ENCODE measurements around the gene DLGAP4. TPM values are rescaled to one million over a fixed set of nuclear protein-coding genes. Genes with fewer than 3 reads are reported as not detected.

The DLGAP4 gene, protein sequence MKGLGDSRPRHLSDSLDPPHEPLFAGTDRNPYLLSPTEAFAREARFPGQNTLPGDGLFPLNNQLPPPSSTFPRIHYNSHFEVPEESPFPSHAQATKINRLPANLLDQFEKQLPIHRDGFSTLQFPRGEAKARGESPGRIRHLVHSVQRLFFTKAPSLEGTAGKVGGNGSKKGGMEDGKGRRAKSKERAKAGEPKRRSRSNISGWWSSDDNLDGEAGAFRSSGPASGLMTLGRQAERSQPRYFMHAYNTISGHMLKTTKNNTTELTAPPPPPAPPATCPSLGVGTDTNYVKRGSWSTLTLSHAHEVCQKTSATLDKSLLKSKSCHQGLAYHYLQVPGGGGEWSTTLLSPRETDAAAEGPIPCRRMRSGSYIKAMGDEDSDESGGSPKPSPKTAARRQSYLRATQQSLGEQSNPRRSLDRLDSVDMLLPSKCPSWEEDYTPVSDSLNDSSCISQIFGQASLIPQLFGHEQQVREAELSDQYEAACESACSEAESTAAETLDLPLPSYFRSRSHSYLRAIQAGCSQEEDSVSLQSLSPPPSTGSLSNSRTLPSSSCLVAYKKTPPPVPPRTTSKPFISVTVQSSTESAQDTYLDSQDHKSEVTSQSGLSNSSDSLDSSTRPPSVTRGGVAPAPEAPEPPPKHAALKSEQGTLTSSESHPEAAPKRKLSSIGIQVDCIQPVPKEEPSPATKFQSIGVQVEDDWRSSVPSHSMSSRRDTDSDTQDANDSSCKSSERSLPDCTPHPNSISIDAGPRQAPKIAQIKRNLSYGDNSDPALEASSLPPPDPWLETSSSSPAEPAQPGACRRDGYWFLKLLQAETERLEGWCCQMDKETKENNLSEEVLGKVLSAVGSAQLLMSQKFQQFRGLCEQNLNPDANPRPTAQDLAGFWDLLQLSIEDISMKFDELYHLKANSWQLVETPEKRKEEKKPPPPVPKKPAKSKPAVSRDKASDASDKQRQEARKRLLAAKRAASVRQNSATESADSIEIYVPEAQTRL
- total RNA-seq: 10 to 100 TPM; 43.3 to 70.7 TPM

DNA sequence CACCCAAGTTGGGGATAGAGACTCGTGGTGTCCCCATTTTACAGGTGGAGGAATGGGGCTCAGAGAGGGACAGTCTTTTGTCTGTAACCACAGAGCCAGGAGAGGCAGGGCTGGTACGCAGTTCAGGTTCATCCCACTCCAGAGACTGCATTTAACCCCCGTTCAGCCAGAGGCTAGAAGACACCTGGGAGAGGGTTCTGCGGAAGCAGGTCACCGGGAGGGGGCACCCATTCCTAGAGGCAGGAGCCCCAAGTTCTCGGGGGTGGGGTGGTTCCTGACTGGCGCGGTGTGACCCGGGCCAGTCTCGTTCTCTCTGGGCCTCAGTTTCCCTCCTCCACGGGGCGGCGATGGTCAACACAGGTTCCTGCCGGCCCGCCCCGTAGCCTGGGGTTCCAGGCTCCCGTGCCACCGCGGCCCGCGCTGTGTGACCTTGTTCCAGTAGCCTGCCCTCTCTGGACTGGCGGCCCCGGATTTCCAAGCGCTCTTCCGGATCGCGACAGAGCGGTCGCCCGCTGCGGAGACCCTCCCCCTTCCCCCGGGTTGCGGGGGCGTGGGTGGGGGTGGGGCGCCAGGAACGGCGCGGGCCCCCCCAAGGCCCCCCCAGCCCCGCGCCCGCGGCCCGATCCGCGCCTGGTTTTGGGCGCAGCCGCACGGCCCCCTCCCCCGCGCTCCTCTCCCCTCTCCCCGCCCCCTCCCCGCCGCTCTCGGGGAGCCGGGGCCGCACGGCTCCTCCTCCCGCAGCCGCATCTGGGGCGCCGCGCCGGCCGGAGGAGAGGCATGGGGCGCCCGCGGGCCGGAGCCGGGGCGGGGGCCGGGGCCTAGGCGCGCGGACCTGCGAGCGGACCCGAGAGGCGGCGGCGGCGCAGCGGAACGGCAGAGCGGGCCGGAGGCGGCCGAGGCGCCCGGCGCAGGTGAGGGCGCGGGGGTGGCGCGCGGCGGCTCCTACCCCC, at the start of gene DLGAP4:
Gene DLGAP4, plus strand, starts transcription at position 738 of the 950 bp plus-strand sequence. CDS start 125,379 bp downstream, outside the sequence.
- peaks cover 0 to 3% of the 10 kb centered on the region in 2 donors for H3K4me1 Mint-ChIP-seq (ENCODE audit: low read depth in 2 of 2)
- DNase-seq (ENCODE audit: low spot score) (no peak), ATAC-seq (no peak)
- peak within 1 kb of the TSS; percentile 4 for H3K4me3 Mint-ChIP-seq
- no peak within 1 kb of the TSS for H3K27ac Mint-ChIP-seq
- peaks cover 49 to 57% of the 10 kb centered on the region in 2 donors for H3K27me3 Mint-ChIP-seq
- H3K9me3 Mint-ChIP-seq: no peaks in the 10 kb centered on the region
- H3K36me3 Mint-ChIP-seq: no peaks in the 10 kb centered on the region

DNA sequence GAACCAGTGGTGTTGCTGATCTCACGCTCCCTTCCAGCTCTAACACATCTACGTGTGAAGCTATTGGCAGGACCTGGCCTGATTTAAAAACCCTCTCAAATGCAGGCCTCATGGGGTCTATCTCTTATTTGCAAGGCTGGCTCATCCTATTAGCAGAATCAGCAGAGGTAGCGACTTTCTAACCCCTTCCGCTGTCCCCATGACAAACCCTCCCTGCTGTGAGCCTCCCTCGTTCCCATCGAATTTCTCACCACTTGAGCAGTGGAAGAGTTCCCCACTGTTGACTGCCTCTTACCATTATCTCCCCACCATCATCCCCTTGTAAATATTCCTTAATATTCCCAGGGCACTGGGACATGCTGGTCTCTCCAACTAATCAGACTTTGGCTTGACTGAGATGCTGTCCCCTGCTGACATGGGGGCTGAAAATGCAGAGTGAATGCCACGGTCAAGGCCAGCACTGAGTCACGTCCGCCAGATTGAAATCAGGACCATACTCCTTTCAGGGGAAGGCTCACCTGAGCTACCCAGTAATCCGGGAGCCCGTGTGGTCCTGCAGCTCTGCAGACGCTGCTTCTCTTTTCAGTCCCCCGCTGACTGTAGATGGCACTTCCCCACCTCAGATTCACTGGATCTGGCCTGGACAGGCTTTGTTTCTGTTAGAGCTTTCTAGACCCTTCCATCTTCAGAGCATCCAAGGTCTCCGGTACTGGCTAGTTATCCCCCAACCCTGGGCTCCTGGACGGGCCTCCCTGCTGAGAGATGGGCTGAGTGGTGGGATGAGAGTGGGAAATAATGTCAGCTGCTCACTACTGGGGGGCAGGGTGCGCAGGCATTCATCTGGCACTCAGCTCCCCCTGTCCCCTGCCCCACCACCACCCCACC, 46.7 kb upstream of the DLGAP4 start:
- Mint-ChIP-seq H3K36me3 (peaks cover 4% of the 10 kb centered on the region), H3K27ac (no peak overlapping the region), H3K9me3 (no peaks in the 10 kb centered on the region), H3K27me3 (no peaks in the 10 kb centered on the region), H3K4me3 (no peak overlapping the region), H3K4me1 (ENCODE audit: low read depth in 2 of 2) (no peaks in the 10 kb centered on the region)
- no peak for DNase-seq (ENCODE audit: low spot score)
- no peak for ATAC-seq

DNA sequence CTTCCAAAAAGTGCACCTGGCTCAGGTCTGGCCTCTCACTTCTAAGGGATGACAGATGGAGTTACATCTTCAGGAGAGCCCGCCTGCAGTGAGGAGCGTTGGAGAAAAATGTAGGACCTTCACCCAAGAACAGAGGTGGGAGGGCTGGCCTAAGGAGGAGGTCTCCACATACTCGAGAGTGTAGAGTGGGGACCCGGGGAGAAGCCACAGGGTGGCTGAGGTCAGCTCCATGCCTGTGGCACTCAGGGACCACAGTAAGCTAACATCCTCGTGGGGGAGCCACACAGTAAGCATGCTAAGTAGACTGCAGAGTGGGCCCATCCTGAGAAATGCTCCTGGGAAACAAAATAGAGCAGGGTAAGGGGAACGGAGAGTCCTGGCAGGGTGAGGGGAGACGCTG, 45.8 kb upstream of the DLGAP4 start:
- no peaks in the 10 kb centered on the region for H3K9me3 Mint-ChIP-seq
- H3K4me3 Mint-ChIP-seq: no peak overlapping the region
- DNase-seq (ENCODE audit: low spot score) (no peak), ATAC-seq (no peak)
- H3K27ac Mint-ChIP-seq: no peak overlapping the region
- peaks cover 4% of the 10 kb centered on the region for H3K36me3 Mint-ChIP-seq
- no peaks in the 10 kb centered on the region for H3K27me3 Mint-ChIP-seq
- H3K4me1 Mint-ChIP-seq (ENCODE audit: low read depth in 2 of 2): no peaks in the 10 kb centered on the region

DNA sequence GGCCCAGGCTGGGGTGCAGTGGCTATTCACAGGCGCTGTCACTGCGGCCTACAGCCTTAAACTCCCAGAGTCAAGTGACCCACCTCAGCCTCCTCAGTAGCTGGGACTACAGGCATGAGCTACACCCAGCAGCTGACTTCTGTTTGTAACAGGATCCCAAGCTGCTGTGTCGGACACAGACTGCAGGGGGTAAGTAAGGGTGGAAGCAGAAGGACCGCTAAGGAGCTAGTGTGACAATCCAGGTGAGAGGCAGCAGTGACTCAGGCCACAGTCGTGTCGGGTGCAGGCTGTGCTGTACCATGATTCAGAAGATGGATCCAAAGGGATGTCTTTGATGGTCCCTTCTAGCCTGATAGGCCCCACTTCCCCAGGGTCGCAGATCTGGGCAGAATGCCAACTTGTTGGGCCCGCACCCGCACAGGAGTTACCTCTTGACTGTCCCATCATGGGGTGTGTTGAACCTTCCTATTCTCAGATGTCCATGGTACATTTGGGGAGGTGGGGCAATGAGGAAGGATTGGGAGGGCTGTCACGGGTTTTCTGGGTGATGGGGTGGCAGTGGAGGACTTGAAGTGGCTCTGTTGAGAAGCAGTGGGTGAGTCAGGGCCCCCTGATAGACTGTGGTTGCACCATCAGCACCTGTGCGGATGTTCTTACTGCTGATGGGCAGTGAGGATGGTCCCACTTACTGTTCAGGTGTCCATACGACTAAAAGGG, 44.6 kb upstream of the DLGAP4 start:
- DNase-seq (ENCODE audit: low spot score): no peak
- no peak overlapping the region for H3K27ac Mint-ChIP-seq
- H3K4me3 Mint-ChIP-seq: no peak overlapping the region
- H3K4me1 Mint-ChIP-seq (ENCODE audit: low read depth in 2 of 2): no peaks in the 10 kb centered on the region
- no peak for ATAC-seq
- peaks cover 4% of the 10 kb centered on the region for H3K36me3 Mint-ChIP-seq
- no peaks in the 10 kb centered on the region for H3K9me3 Mint-ChIP-seq
- no peaks in the 10 kb centered on the region for H3K27me3 Mint-ChIP-seq

DNA sequence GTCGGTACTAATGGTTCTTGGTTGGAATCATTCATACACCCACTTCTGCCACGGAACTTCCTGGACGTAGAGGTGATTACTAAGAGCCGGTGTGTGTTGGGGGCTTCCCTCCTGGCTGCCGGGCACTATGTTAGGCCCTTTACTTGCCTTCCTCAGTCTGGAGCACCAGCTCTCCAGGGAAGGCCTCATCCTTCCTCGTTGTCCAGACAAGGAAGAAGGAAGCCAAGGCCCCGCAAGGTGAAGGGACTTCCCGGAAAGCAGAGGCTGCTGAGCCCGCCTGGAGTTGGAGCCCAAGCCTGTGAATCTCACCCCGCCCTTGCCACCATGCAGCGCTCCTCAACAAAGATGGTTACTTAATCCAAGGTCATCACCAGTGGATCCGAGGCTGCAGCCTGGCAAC, 43.7 kb upstream of the DLGAP4 start:
- Mint-ChIP-seq H3K4me1 (ENCODE audit: low read depth in 2 of 2) (no peaks in the 10 kb centered on the region), H3K4me3 (no peak overlapping the region), H3K27me3 (no peaks in the 10 kb centered on the region), H3K27ac (no peak overlapping the region), H3K36me3 (no peaks in the 10 kb centered on the region), H3K9me3 (no peaks in the 10 kb centered on the region)
- DNase-seq (ENCODE audit: low spot score): no peak
- ATAC-seq: no peak

DNA sequence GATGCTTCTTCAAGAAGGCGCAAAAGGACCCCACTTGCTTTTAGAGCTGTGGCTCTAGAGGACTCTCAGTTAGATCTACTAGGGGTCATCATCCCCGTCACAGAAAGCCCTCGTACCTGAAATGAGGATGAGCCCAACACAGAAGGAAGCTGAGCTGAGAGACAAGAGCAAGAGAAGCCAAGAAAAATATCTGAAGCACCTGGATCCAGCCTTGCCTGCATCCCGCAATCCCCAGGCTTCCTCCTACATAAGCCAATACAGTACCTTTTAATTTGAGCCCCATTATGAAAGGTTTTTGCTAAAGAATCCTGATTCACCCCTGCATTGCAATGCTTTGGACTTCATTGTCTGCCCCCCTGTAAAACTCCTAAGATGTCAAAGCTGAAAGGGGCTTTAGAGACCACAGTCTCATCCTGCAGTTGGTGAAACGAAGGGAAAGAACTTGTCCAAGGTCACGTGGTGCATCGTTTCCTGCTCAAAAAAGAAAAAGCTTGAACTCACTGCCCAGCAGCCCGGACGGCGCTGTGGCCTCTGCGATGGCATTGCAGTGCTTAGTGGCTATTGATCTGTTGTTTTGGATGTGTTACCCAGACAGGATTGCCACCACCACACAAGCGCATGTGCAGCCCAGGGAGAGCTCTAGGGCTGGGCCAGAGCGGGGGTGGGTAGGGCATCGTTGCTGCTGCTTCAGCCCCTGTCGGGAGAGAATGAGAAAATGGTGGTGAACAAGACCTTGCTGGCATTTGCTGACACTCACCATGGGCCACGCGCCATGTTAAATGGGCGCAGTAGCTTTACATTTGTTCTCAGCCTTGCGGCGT, 41.5 kb upstream of the DLGAP4 start:
- no peak for DNase-seq (ENCODE audit: low spot score)
- Mint-ChIP-seq H3K9me3 (no peaks in the 10 kb centered on the region), H3K27me3 (no peaks in the 10 kb centered on the region), H3K4me1 (ENCODE audit: low read depth in 2 of 2) (no peaks in the 10 kb centered on the region), H3K36me3 (no peaks in the 10 kb centered on the region), H3K4me3 (no peak overlapping the region), H3K27ac (no peak overlapping the region)
- no peak for ATAC-seq

DNA sequence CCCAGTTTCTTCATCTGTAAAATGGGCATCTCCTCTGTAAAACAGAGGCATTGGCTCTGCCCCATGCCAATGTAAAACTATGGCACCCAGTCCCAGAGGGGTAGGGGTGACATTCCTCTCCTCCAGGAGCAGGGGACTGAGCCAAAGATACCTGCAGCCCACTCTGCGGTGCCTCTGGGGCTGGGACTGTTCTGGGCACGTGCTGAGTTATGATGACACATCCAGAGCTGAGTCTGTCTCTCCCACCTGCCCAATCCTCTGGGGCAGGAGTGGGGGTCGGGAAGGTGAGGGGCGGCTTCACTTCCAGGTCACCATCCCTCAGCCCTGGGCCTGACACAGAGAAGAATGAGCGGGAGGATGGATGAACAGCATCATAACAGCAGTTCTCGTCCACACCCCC, 40.0 kb upstream of the DLGAP4 start:
- ATAC-seq (no peak), DNase-seq (ENCODE audit: low spot score) (no peak)
- Mint-ChIP-seq H3K4me1 (ENCODE audit: low read depth in 2 of 2) (no peaks in the 10 kb centered on the region), H3K4me3 (no peak overlapping the region), H3K27me3 (no peaks in the 10 kb centered on the region), H3K36me3 (no peaks in the 10 kb centered on the region), H3K27ac (no peak overlapping the region), H3K9me3 (no peaks in the 10 kb centered on the region)

DNA sequence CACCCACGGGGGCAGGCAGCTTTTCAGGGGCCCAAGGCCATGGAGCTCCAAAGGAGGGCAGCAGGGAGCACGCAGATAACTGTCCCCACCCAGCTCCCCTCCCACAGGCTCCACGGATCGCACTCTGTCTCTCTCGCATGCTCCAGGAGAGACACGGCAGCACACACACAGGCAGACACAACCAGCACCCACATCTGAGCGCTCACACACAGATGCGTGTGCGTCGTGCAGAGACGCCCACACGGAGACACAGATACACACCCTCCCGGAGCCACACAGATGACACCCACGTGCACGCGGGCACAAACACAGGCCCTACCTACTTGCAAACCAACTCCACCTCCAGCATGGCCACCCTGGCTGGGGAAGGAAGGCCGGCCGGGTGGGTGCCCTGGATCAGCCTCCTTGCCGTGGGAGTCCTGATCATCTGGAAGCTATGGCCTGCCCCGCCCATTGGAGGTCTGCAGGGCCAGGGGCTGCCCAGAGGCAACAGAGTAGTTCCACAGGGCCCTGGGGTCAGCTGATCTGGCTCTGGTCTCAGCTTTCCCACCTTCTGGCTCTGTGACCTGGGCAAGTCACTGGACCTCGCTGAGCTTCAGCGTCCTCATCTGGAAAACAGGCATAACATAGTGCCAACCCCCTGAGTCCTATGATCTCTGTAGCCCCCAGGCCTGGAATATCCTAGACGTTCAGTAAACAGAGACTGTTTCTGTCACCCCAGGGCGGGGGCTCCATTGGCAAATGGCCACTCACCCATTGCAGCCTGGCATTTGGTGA, 38.3 kb upstream of the DLGAP4 start:
- Mint-ChIP-seq H3K36me3 (no peaks in the 10 kb centered on the region), H3K4me3 (no peak overlapping the region), H3K27me3 (no peaks in the 10 kb centered on the region)

DNA sequence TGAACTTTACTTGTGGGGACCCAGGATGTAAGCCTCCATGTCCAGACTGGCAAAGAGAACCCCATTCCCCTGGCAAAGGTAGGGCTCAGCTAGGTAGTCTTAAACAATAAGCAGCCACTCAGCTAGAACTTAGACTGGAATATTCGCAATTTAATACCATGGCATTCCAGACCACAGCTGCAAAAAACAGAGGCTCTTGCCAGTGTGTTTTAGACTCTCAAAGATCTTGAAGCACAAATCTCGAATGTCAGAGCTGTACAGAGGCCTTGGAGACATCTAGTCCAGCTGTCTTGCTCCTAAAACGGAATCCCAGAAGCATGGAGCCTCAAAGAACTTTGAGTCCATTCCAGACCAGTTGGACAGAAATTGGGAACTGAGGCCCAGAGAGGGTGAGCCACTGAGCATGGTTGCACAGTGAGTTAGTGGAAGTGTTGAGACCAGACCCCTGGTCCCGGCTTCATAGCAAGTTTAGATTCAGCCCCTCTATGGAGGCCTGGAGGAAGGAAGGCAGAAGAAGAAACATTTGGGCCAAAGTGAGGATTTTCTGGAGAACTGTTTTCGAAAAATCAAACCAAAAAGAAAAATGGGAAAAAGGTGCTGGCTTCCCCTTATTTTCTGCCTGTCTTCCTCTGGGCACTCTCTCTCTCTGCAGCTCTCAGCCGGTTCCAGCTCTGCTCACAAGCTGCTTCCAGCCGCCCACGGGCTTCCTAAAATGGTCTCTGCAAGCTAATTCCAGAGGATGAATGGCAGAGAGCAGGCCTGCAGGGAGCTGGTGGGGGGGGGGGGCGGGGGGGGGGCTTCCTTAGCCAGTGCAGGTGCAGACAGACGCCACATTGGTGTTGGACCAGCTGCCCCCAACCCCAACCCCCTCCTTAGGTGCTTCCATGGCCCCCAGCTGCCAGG, 37.4 kb upstream of the DLGAP4 start:
- DNase-seq (ENCODE audit: low spot score) (no peak), ATAC-seq (no peak)
- Mint-ChIP-seq H3K9me3 (no peaks in the 10 kb centered on the region), H3K27ac (no peak overlapping the region), H3K4me3 (no peak overlapping the region), H3K36me3 (no peaks in the 10 kb centered on the region), H3K4me1 (ENCODE audit: low read depth in 2 of 2) (no peaks in the 10 kb centered on the region), H3K27me3 (no peaks in the 10 kb centered on the region)

More for the DNA sequence above, 38.3 kb upstream of the DLGAP4 start:
- DNase-seq (ENCODE audit: low spot score) (no peak), ATAC-seq (no peak)
- Mint-ChIP-seq H3K4me1 (ENCODE audit: low read depth in 2 of 2) (no peaks in the 10 kb centered on the region), H3K27ac (no peak overlapping the region), H3K9me3 (no peaks in the 10 kb centered on the region)

DNA sequence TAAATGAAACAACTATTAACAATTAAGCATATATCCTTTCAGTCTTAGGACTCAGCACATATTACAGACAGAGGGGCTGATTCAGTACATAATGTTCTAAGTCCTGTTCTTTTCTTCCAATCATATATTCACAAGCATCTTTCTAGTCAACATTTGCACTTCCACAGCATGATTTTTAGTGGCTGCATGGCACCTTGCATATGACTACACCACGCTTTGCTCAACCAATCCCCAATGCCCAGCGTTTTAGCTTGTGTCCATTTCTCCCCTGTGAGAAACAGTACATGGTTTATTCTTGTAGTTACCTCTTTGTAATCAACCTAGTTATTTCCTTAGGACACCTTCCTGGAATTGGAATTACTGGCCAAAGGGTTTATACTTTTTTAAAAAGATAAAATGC, 36.6 kb upstream of the DLGAP4 start:
- no peaks in the 10 kb centered on the region for H3K36me3 Mint-ChIP-seq
- no peaks in the 10 kb centered on the region for H3K4me1 Mint-ChIP-seq (ENCODE audit: low read depth in 2 of 2)
- no peak for DNase-seq (ENCODE audit: low spot score)
- H3K27me3 Mint-ChIP-seq: no peaks in the 10 kb centered on the region
- H3K4me3 Mint-ChIP-seq: no peak overlapping the region
- no peaks in the 10 kb centered on the region for H3K9me3 Mint-ChIP-seq
- no peak overlapping the region for H3K27ac Mint-ChIP-seq
- ATAC-seq: no peak

Data from natural killer cell treated with Interleukin-12 subunit alpha and Interleukin-12 subunit beta and Interleukin-15 and Interleukin-18, amount 100 ng/mL, for 72 hours (primary cell).